Liver (tissue), 9 donors: Measurements from ENCODE around the gene MED15. TPM values are rescaled to one million over a fixed set of nuclear protein-coding genes. Genes with fewer than 3 reads are reported as not detected.

Experiments
- DNase-seq: peaks from one replicate; pipeline ENCODE4 v3.0.0-alpha.2; 2017; ENCODE audit warnings: low spot score
- H3K27ac ChIP-seq, 2 donors: one replicate each; pipeline ENCODE4 v1.7.0; 2013; ENCODE audit warnings: inconsistent platforms in 2 of 2, low read length in 2 of 2, control low read depth in 1 of 2, low read depth in 1 of 2, mild to moderate bottlenecking in 1 of 2
- H3K27me3 ChIP-seq, 4 donors: one replicate each; pipeline versions ENCODE4 v1.6.1 to v1.7.0; 2013; ENCODE audit warnings: low read length in 3 of 4, inconsistent platforms in 1 of 4, mild to moderate bottlenecking in 1 of 4, moderate library complexity in 1 of 4; ENCODE audit not compliant: control insufficient read depth in 4 of 4, insufficient read depth in 4 of 4
- H3K36me3 ChIP-seq, 4 donors: one replicate each; pipeline versions ENCODE4 v1.6.1 to v1.7.0; 2013; ENCODE audit warnings: low read length in 3 of 4, mild to moderate bottlenecking in 3 of 4, low read depth in 1 of 4, moderate library complexity in 1 of 4; ENCODE audit not compliant: control insufficient read depth in 4 of 4, insufficient read depth in 3 of 4
- H3K4me1 ChIP-seq, 4 donors: one replicate each; pipeline versions ENCODE4 v1.6.1 to v1.7.0; 2013; ENCODE audit warnings: low read length in 3 of 4, mild to moderate bottlenecking in 3 of 4, moderate library complexity in 1 of 4; ENCODE audit not compliant: control insufficient read depth in 4 of 4, insufficient read depth in 4 of 4
- H3K4me3 ChIP-seq, 3 donors: one replicate each; pipeline versions ENCODE4 v1.6.1 to v1.7.0; 2013; ENCODE audit warnings: low read length in 3 of 3, control low read depth in 1 of 3, low read depth in 1 of 3, mild to moderate bottlenecking in 1 of 3
- H3K9ac ChIP-seq, 2 donors: one replicate each; pipeline ENCODE4 v1.7.0; 2013; ENCODE audit warnings: low read length in 2 of 2, mild to moderate bottlenecking in 2 of 2, moderate library complexity in 2 of 2, control low read depth in 1 of 2, low read depth in 1 of 2
- H3K9me3 ChIP-seq, 4 donors: one replicate each; pipeline versions ENCODE4 v1.6.1 to v1.7.0; 2013; ENCODE audit warnings: low read length in 3 of 4; ENCODE audit not compliant: control insufficient read depth in 4 of 4
- CTCF ChIP-seq: fragments of 150-350 bp; IDR thresholded peaks from 2 replicates; pipeline ENCODE4 v1.5.1; 2017; ENCODE audit warnings: improper control_type of control experiment, low read depth, low read length; ENCODE audit not compliant: missing input control
- EGR1 ChIP-seq, 2 donors: IDR thresholded peaks; 2 replicates each; pipeline ENCODE4 v1.6.1; 2016 to 2018; ENCODE audit warnings: antibody characterized with exemption in 2 of 2, low read depth in 2 of 2
- FOXA1 ChIP-seq: IDR thresholded peaks from 2 replicates; pipeline ENCODE4 v1.6.1; 2016; ENCODE audit warnings: antibody characterized with exemption
- FOXA2 ChIP-seq: IDR thresholded peaks from 2 replicates; pipeline ENCODE4 v1.6.1; 2016; ENCODE audit warnings: antibody characterized with exemption
- GABPA ChIP-seq, 2 donors: IDR thresholded peaks in 1 of 2; conservative IDR thresholded peaks in 1 of 2; 2 replicates each; pipeline ENCODE4 v1.6.1; 2016; ENCODE audit warnings: antibody characterized with exemption in 2 of 2, mild to moderate bottlenecking in 1 of 2, moderate library complexity in 1 of 2
- HNF4A ChIP-seq, 2 donors: conservative IDR thresholded peaks; 2 replicates each; pipeline ENCODE4 v1.6.1; 2016; ENCODE audit warnings: antibody characterized with exemption in 2 of 2, mild to moderate bottlenecking in 2 of 2
- HNF4G ChIP-seq: IDR thresholded peaks from 2 replicates; pipeline ENCODE4 v1.6.1; 2016; ENCODE audit warnings: antibody characterized with exemption
- JUND ChIP-seq, 2 donors: IDR thresholded peaks; 2 replicates each; pipeline ENCODE4 v1.6.1; 2016; ENCODE audit warnings: antibody characterized with exemption in 2 of 2
- MAX ChIP-seq: IDR thresholded peaks from 2 replicates; pipeline ENCODE4 v1.6.1; 2016; ENCODE audit warnings: antibody characterized with exemption
- NR2F2 ChIP-seq: IDR thresholded peaks from 2 replicates; pipeline ENCODE4 v1.6.1; 2016; ENCODE audit warnings: antibody characterized with exemption
- RAD21 ChIP-seq, 2 donors: IDR thresholded peaks; 2 replicates each; pipeline ENCODE4 v1.6.1; 2016; ENCODE audit warnings: antibody characterized with exemption in 2 of 2, mild to moderate bottlenecking in 2 of 2
- REST ChIP-seq: IDR thresholded peaks from 2 replicates; pipeline ENCODE4 v1.6.1; 2016; ENCODE audit warnings: antibody characterized with exemption, mild to moderate bottlenecking
- RXRA ChIP-seq, 2 donors: IDR thresholded peaks; 2 replicates each; pipeline ENCODE4 v1.6.1; 2017 to 2018; ENCODE audit warnings: antibody characterized with exemption in 2 of 2, mild to moderate bottlenecking in 1 of 2
- SP1 ChIP-seq: IDR thresholded peaks from 2 replicates; pipeline ENCODE4 v1.6.1; 2018; ENCODE audit warnings: antibody characterized with exemption, mild to moderate bottlenecking
- TAF1 ChIP-seq: conservative IDR thresholded peaks from 2 replicates; pipeline ENCODE4 v1.6.1; 2016; ENCODE audit warnings: antibody characterized with exemption, mild to moderate bottlenecking
- YY1 ChIP-seq: IDR thresholded peaks from 2 replicates; pipeline ENCODE4 v1.6.1; 2016; ENCODE audit warnings: antibody characterized with exemption, mild to moderate bottlenecking
- WGBS: extraction: QIAGEN DNeasy Blood & Tissue Kit; methylation state at CpG from one replicate; pipeline ENCODE4 v1.1.7; 2013; 5-methylcytosine and 5-hydroxymethylcytosine counted together
- polyA plus RNA-seq, 2 donors: library from polyadenylated mRNA; stranded (reverse) in 1 of 2; unstranded in 1 of 2; fragments of 200-250 nt in 1 of 2; fragments of >200 nt in 1 of 2; fragmentation: Nextera tagmentation in 1 of 2; extraction: Ambion mirVana in 1 of 2; gene quantifications; one replicate each; pipeline versions ENCODE4 v1.2.1 to v1.2.3, GENCODE V29; 2013 to 2015
- total RNA-seq, 2 donors: library from RNA; depleted of rRNA; stranded (reverse); fragments of >200 nt; gene quantifications; one replicate each; pipeline ENCODE4 v1.2.3, GENCODE V29; 2014
- TF ChIP-seq, protein P1 (sequence below): IDR thresholded peaks from 2 replicates; pipeline ENCODE4 v1.6.1; 2016; ENCODE audit warnings: antibody characterized with exemption
- donor health status: healthy.
- donor health status: healthy.
- donor health status: healthy.
- donor health status: healthy.
- donor health status: healthy.

Gene MED15
- total and polyA plus RNA-seq, 4 donors: 9.7 to 28.0 (median 16.2) TPM

DNA sequence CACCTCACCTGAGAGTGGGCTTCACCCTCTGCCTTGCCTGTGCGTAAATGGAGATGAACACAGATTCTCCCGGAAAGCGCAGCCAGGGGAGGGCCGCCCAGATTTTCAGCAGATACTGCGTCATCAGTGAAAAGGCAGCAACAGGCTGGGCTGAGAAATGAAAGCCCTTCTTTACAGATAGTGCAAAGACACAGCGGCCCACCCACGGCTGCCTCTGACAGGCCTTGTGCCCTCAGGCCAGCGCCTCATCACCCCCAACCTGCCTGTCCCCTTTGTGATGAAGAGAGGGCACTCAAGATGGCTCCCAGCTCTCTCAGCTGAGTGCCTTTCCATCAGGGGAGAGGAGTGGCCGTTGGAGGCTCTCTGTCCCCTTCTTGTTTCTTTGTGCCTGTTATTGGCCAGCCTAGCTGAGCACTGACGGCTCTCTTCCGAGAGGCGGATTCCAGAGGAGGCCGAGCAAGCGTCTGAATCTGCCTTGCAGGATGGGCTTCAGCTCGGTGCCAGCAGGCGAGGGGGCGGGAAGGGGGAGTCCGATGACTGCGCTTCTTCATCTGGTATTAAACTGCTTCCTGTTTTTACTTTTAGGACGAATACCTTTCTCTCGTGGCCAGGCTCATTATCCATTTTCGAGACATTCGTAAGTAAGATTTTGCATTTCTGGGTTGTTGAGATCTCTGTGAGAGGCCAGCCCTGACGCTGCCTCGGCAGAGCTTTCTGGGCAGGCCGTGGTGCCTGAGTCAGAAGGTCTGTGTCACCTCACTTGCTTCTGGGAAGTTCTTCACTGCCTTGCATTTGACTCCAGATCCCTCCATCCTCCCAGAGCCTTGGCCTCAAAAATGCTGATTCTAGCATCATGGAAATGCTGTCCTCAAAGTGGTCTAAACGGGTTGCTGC is 43.7 kb downstream of the MED15 start:
- no peaks in the 10 kb centered on the region for H3K27me3 ChIP-seq
- 76% methylated on average over 27 of the region's 27 CpGs for WGBS
- peak overlapping the region; percentile 70 to 72 for H3K27ac ChIP-seq
- no peak overlapping the region for H3K4me3 ChIP-seq
- TF ChIP-seq YY1 (peak; percentile 44), MAX (no peak), CTCF (peak; percentile 11)
- H3K9me3 ChIP-seq: no peaks in the 10 kb centered on the region
- no peak overlapping the region for H3K9ac ChIP-seq
- no peak for DNase-seq
- H3K36me3 ChIP-seq: peaks cover 4 to 28% (median 9%) of the 10 kb centered on the region in 4 donors
- peaks cover 0 to 19% (median 11%) of the 10 kb centered on the region in 4 donors for H3K4me1 ChIP-seq

DNA sequence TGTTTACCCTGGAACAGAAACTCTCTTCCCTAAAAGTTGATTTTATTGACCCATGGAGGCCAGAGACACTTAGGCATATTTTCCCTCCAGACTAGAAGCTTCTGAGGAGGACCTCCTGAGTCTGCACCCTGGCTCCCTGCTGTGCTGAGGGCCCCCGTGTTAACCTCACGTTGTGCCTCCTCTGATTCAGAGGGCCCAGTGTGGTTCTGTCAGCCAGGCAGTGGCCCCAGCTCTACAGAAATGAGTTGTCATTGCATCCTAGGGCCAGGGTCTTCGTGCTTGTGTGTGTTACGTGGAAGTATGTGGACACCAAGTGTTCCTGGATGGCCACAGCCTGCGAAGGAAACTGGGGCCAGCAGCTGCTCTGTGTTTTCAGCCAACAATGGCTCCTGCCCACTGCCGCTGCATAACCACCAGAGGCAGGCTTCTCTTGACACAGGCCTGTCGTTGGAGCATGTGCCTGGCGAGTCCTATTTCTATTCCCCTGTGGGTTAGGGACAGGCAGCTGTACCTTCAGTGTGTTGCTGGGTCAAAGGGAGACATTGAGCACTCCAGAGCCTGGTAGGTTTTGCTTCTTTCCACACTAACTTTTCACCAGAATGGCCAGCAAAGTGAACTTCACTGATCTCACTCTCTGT is 44.5 kb downstream of the MED15 start:
- WGBS: 76% methylated on average over 8 of the region's 8 CpGs
- no peak overlapping the region for H3K4me3 ChIP-seq

More for the DNA sequence above, 44.5 kb downstream of the MED15 start:
- Histone ChIP-seq H3K9me3 (no peaks in the 10 kb centered on the region), H3K36me3 (peaks cover 4 to 32% (median 11%) of the 10 kb centered on the region in 4 donors), H3K4me1 (peaks cover 0 to 19% (median 11%) of the 10 kb centered on the region in 4 donors), H3K27me3 (no peaks in the 10 kb centered on the region), H3K9ac (no peak overlapping the region), H3K27ac (peak overlapping the region; percentile 70 to 72)
- no peak for TF ChIP-seq JUND (IDR thresholded peaks at IDR 0.05)
- no peak for TF ChIP-seq FOXA1
- no peak for TF ChIP-seq YY1
- no peak for TF ChIP-seq HNF4G
- no peak for TF ChIP-seq TAF1
- TF ChIP-seq NR2F2: no peak
- TF ChIP-seq, protein P1, sequence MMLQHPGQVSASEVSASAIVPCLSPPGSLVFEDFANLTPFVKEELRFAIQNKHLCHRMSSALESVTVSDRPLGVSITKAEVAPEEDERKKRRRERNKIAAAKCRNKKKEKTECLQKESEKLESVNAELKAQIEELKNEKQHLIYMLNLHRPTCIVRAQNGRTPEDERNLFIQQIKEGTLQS: no peak
- TF ChIP-seq HNF4A (conservative IDR thresholded peaks at IDR 0.05): no peak
- TF ChIP-seq CTCF: no peak
- no peak for TF ChIP-seq RXRA (IDR thresholded peaks at IDR 0.05)
- TF ChIP-seq MAX: no peak
- no peak for TF ChIP-seq FOXA2
- TF ChIP-seq REST: no peak
- TF ChIP-seq RAD21 (IDR thresholded peaks at IDR 0.05): no peak
- TF ChIP-seq EGR1 (IDR thresholded peaks at IDR 0.05; ENCODE audit: low read depth in 2 of 2): no peak
- TF ChIP-seq SP1: no peak
- TF ChIP-seq GABPA (IDR thresholded peaks at IDR 0.05 in 1 of 2, conservative IDR thresholded peaks at IDR 0.05 in 1 of 2): no peak
- no peak for DNase-seq
